GM23338 (cell line): ENCODE measurements around the gene FLNC.

Experiments
- CREB1 ChIP-seq: fragments of 250-450 bp; sonication (Bioruptor Pico); IDR thresholded peaks from 2 replicates; pipeline ENCODE4 v1.5.0; 2020; ENCODE audit warnings: low read depth, mild to moderate bottlenecking, moderate library complexity
- CTCF ChIP-seq, 2 experiments: fragments of 200-600 bp in 1 of 2; sonication (generic) in 1 of 2; conservative IDR thresholded peaks; 2 replicates each; pipeline versions ENCODE4 v1.5.1 to v1.6.1; 2016 to 2017; ENCODE audit warnings: antibody characterized with exemption in 2 of 2, low read depth in 2 of 2, mild to moderate bottlenecking in 2 of 2, moderate library complexity in 1 of 2
- EZH2 ChIP-seq: fragments of 200-600 bp; sonication (generic); IDR thresholded peaks from one replicate; pipeline ENCODE4 v1.8.0; 2017; ENCODE audit warnings: antibody characterized with exemption, mild to moderate bottlenecking, low read depth; ENCODE audit not compliant: unreplicated experiment
- EZH2phosphoT487 ChIP-seq: fragments of 200-600 bp; sonication (generic); IDR thresholded peaks from one replicate; pipeline ENCODE4 v1.8.1; 2018; ENCODE audit warnings: antibody characterized with exemption; ENCODE audit not compliant: unreplicated experiment
- JUNB ChIP-seq: IDR thresholded peaks from one replicate; pipeline ENCODE4 v1.6.1; 2016; ENCODE audit warnings: antibody characterized with exemption; ENCODE audit not compliant: unreplicated experiment
- POLR2AphosphoS5 ChIP-seq: IDR thresholded peaks from 2 replicates; pipeline ENCODE4 v1.6.1; 2016; ENCODE audit warnings: antibody characterized with exemption, low read depth
- STAT1 ChIP-seq: IDR thresholded peaks from one replicate; pipeline ENCODE4 v1.6.1; 2016; ENCODE audit warnings: antibody characterized with exemption; ENCODE audit not compliant: unreplicated experiment
- ZNF331 ChIP-seq: fragments of 250-450 bp; sonication (Bioruptor Pico); IDR thresholded peaks from 2 replicates; pipeline ENCODE4 v1.5.0; 2020; ENCODE audit warnings: low read depth, mild to moderate bottlenecking, moderate library complexity
- ZNF462 ChIP-seq: fragments of 250-450 bp; sonication (Bioruptor Pico); IDR thresholded peaks from 2 replicates; pipeline ENCODE4 v1.5.0; 2020; ENCODE audit warnings: mild to moderate bottlenecking, moderate library complexity

GRCh38 chr7:128838981-128839731 is 8.9 kb downstream of the FLNC start:
- TF ChIP-seq EZH2phosphoT487 (no peak), CTCF (conservative IDR thresholded peaks at IDR 0.05; ENCODE audit: low read depth in 2 of 2) (no peak), ZNF331 (CRISPR knock-in tag) (no peak), POLR2AphosphoS5 (no peak), EZH2 (no peak), JUNB (no peak), CREB1 (CRISPR knock-in tag) (no peak), STAT1 (no peak), ZNF462 (CRISPR knock-in tag) (no peak)
